Nephron (organoid): ENCODE measurements around the gene LTBP4.

Experiments used
- H3K27ac Mint-ChIP-seq, 3 experiments: 2 replicates each; pipeline ENCODE4 v1.8.0; 2020; ENCODE audit warnings: mixed read lengths in 3 of 3, mild to moderate bottlenecking in 2 of 3, moderate library complexity in 1 of 3
- H3K27me3 Mint-ChIP-seq: 2 replicates; pipeline ENCODE4 v1.8.0; 2021; ENCODE audit warnings: low read depth, mild to moderate bottlenecking, moderate library complexity, mixed read lengths
- H3K36me3 Mint-ChIP-seq: 2 replicates; pipeline ENCODE4 v1.8.0; 2020; ENCODE audit warnings: low read depth, mixed read lengths
- H3K4me1 Mint-ChIP-seq: 2 replicates; pipeline ENCODE4 v1.8.0; 2020; ENCODE audit warnings: mixed read lengths
- H3K4me3 Mint-ChIP-seq, 3 experiments: 2 replicates each; pipeline ENCODE4 v1.8.0; 2020; ENCODE audit warnings: mild to moderate bottlenecking in 3 of 3, mixed read lengths in 3 of 3, moderate library complexity in 2 of 3
- H3K9me3 Mint-ChIP-seq: 2 replicates; pipeline ENCODE4 v1.8.0; 2020; ENCODE audit warnings: mixed read lengths
- CTCF ChIP-seq, 3 experiments: fragments of 200-600 bp; sonication (generic); IDR thresholded peaks; one replicate each; pipeline ENCODE4 v1.5.0; 2021; ENCODE audit warnings: antibody characterized with exemption in 3 of 3; ENCODE audit not compliant: unreplicated experiment in 3 of 3

The LTBP4 gene

GRCh38 chr19:40609561-40610395 is 8.6 kb downstream of the LTBP4 start:
- H3K27ac Mint-ChIP-seq, result peak overlapping the region; percentile 41 to 91 (median 85)
- H3K27me3 Mint-ChIP-seq, result peaks cover 38% of the 10 kb centered on the region
- peaks cover 34% of the 10 kb centered on the region for H3K4me1 Mint-ChIP-seq
- TF ChIP-seq CTCF (IDR thresholded peaks at IDR 0.05; ENCODE audit: unreplicated experiment in 3 of 3), result no peak
- peak overlapping the region; percentile 53 to 70 (median 69) for H3K4me3 Mint-ChIP-seq
- H3K36me3 Mint-ChIP-seq, result peaks cover 19% of the 10 kb centered on the region
- H3K9me3 Mint-ChIP-seq, result no peaks in the 10 kb centered on the region

DNA sequence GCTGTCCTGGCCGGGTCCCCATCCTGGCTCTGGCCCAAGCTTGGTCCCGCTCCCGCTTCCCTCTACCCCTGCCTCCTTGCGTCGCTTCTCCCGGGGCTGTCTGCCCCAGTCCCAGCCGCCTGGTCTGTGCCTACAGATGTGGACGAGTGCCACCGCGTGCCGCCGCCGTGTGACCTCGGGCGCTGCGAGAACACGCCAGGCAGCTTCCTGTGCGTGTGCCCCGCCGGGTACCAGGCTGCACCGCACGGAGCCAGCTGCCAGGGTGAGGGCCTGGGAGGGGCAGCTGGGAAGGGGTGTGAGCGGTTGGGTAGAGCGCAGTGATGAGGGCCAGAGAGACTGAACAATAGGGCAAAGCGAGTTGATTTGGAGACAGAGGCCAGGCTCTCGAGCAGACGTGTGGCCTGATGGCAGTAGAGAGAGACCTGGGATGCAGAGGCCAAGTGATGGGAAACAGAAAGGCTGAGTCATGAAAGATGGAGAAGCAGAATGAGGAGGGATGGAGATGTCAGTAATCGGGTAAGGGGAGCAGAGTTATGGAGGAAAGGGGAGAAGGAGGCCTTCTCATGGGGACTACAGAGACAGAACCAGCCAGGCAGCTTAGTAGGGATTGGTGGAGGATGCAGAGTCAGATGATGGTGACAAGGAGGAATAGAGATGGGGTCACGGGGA is 9.4 kb downstream of the LTBP4 start:
- H3K36me3 Mint-ChIP-seq, result peaks cover 25% of the 10 kb centered on the region
- H3K27me3 Mint-ChIP-seq, result peaks cover 40% of the 10 kb centered on the region
- peak overlapping the region; percentile 53 to 70 (median 69) for H3K4me3 Mint-ChIP-seq
- H3K4me1 Mint-ChIP-seq, result peaks cover 40% of the 10 kb centered on the region
- H3K27ac Mint-ChIP-seq, result peak overlapping the region; percentile 11 to 85 (median 41)
- no peaks in the 10 kb centered on the region for H3K9me3 Mint-ChIP-seq
- TF ChIP-seq CTCF (IDR thresholded peaks at IDR 0.05; ENCODE audit: unreplicated experiment in 3 of 3), result no peak

DNA sequence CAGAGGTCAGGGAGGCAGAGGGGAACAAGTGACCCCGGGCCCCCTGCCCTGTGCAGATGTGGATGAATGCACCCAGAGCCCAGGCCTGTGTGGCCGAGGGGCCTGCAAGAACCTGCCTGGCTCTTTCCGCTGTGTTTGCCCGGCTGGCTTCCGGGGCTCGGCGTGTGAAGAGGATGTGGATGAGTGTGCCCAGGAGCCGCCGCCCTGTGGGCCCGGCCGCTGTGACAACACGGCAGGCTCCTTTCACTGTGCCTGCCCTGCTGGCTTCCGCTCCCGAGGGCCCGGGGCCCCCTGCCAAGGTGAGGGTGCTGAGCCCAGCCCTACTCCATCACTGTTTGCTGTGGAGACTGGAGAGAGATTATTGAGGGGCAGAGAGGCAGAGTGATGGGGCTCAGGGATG is 9.9 kb downstream of the LTBP4 start:
- H3K27ac Mint-ChIP-seq, result peak overlapping the region in 2 of 3 experiments; percentile 11 to 41
- peak overlapping the region; percentile 2 to 64 (median 46) for H3K4me3 Mint-ChIP-seq
- no peaks in the 10 kb centered on the region for H3K9me3 Mint-ChIP-seq
- peaks cover 29% of the 10 kb centered on the region for H3K36me3 Mint-ChIP-seq
- no peak for TF ChIP-seq CTCF (IDR thresholded peaks at IDR 0.05; ENCODE audit: unreplicated experiment in 3 of 3)
- peaks cover 39% of the 10 kb centered on the region for H3K4me1 Mint-ChIP-seq
- peaks cover 35% of the 10 kb centered on the region for H3K27me3 Mint-ChIP-seq

DNA sequence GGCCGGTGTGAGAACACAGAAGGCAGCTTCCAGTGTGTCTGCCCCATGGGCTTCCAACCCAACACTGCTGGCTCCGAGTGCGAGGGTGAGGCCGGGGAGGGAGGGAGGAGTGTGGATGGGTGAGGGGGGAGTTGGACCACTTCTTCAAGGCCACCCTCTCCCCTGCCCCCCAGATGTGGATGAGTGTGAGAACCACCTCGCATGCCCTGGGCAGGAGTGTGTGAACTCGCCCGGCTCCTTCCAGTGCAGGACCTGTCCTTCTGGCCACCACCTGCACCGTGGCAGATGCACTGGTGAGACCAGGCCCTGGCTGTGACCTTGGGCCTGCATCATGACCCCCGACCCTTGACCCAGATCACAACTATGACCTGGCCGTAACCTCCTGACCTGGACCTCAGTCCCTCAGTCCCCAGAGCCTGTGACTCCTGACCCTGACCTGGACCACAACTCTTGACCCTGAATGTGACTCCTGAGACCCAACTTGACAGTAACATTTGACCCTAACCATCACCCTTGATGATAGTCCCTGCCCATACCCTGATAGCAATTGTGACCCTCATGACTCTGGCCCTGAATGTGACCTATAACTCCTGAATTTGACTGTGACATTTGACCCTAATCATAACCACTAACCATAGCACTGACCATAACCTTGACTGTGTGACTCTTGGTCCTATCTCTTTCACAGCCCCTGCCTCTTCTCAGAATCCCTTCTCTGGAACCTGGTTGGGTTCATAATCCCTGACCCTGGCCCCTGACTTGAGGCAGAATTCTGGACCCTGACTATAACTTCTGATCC is 10.9 kb downstream of the LTBP4 start:
- Mint-ChIP-seq H3K36me3 (peaks cover 34% of the 10 kb centered on the region), H3K4me3 (peak overlapping the region; percentile 45 to 95 (median 90))

More for the DNA sequence above, 10.9 kb downstream of the LTBP4 start:
- Mint-ChIP-seq H3K9me3 (no peaks in the 10 kb centered on the region), H3K27ac (peak overlapping the region in 1 of 3 experiments; percentile 47), H3K4me1 (peaks cover 34% of the 10 kb centered on the region), H3K27me3 (peaks cover 33% of the 10 kb centered on the region)
- TF ChIP-seq CTCF (IDR thresholded peaks at IDR 0.05; ENCODE audit: unreplicated experiment in 3 of 3), result no peak
